ENCODE measurements around the gene KCNN3.
"Not testable (repeated sequence)": the region's sequence is repeated elsewhere in the genome, so short reads cannot be mapped to it uniquely, and the experiment has no call there.

KCNN3 gene
- total RNA-seq, result 0 to 0.21 reads per million in 2 donors

DNA sequence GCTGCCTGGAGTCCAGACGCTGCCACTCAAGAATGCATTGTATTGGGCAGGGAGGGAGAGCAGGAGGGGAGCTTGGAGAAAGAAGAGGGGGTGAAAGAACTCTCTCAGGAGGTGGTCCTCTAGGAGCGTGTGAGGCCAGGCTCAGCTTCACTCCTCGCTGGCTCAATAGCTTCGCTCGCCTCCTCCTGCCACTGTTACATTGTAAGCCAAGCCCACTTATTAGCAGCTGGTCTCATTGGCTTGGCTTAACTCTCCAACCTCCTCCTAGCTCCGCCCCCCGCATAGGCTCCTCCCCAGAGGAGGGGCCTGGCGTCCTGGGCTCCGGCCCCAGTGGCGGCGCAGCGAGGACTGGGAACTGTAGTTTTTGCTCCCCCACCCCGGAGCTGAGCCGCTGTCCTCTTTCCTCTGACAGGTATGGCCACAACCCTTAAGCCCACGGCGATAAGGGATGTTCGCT is at the start of gene KCNN3:
Gene KCNN3 (minus strand): TSS at position 167 of the 457 bp plus-strand sequence. CDS start 317 bp downstream, outside the sequence.
- DNase-seq, result peak; percentile 63

DNA sequence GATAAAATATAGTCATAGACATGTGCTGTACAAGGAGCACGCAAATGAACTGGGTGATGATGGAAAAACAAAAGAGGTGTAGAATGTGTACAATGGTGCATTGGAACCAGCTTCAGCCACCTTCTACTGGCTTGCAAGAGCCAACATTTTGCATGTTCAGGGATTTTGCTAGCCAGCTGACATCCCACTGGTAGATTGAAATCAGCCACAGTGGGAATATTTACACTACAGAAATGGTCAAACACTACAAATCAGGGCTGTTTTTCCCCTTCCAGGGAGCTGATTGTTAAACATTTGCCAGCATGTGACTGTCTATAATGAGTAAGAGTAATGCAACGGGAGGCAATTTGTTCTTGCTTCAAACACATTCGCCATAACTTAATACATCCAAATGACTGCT is 43.2 kb upstream of the KCNN3 start:
- DNase-seq, result no peak

DNA sequence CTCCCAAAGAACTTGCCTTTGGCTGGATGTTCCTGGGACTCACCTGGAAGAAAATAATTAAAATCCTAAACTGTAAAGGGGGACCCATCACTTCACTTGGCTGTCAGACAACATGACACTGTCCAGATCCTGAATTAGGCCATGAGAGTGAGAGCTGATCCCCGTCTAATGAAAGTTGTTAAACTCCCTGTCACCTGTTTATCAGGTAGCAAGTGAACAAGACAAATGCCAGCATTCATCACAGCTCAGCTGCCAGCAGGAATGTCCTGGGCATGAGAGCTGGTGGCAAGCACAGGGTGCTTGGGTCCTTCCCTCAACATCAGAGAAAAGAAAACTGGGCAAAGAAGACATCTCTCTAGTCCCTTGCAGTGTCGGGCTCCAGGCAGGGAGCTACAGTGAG is 42.7 kb upstream of the KCNN3 start:
- no peak for DNase-seq

DNA sequence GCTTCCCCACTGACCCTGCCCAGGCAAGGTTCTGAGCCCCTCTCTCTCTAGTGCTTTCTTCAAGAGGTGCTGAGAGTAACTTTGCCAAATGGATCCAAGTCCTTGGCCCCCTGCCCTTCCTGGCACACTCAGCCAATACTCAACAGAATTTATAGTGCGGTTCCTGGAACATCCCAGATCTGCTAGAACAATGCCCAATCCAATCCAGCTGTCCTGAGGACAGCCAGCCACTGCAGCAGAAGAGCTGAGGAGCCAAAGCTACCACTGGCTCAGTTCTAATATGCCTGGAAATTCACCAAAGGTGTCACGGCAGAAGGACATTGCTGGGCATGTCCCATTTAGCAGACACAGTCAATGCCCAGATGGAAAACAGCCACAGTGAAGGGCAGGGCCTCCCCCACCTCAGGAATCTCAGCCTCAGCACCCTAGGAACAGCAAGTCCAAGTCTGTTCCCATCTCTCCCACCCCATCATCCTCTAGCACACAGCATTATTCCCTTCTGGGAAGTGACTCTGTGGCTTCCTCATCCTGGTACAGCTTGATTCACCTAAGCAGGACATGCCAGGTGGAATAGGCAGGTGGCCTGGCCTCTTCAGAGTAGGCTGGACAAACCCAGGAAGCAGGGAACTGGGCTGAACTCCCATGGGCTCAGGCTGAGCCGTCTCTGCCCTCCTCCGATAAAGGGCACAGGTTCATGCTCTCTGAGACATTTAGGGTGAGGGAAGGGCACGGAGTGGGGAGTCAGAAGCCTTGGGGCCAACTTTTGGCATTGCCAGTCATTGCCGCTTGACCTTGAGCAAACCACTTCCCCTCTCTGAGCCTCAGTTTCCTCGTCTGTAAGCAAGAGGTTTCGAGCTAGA is 41.8 kb upstream of the KCNN3 start:
- no peak for DNase-seq

DNA sequence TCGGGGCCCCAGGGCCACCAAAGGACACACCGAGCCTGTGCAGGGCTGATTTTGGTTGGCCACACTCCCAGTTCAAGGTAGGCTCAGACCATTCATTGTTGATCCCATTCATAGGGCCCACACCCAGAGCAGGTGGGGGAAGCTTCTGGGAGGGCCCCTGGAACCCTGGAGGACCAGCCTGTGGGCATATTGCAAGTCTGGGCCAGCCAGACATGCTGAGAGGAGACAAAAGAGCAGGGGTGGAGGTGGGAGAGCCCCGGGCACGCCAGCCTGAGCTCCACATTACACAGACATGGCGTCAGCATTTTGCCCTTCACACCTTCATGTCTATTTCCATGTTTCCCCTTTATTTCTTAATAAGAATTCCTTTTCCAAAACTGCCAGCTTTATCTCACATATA is 40.8 kb upstream of the KCNN3 start:
- DNase-seq, result no peak

DNA sequence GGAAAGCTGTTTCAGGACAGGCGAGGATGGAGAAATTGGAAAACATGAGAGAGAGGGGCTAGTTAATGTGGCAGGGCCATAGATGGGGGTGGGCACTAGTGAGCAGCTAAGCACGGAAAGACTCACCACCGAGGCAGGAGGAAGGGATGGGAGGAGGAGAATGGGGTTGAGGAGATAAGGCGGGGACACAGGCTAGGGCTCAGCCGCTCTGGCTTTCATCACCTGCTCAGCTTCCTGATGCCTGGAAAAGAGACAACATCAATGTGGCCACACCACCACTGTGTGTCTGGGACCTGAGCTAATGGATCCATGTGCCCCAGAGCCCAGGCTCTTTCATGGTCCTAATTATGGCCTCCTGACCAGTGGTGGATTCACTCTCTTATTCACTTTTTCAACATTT is 38.9 kb upstream of the KCNN3 start:
- DNase-seq, result no peak

DNA sequence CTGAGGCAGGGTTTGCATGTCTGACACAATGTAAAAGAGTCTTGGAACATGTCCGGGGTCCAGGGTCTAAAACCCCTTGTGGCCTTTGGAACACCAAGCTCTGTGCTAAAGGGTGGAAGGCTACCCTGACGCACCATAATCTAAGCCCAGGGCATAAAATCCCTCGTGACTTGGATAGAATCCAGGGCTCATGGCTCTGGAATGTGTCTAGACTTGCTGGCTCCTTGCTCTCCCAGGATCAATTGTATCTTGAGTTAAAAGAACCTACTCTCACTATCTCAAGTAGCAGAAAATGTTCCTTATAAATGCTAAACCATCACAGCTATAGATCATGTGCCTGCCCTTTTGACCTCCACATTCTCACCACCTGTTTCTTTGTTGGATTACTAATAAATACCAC is 38.0 kb upstream of the KCNN3 start:
- DNase-seq, result not testable (repeated sequence)

DNA sequence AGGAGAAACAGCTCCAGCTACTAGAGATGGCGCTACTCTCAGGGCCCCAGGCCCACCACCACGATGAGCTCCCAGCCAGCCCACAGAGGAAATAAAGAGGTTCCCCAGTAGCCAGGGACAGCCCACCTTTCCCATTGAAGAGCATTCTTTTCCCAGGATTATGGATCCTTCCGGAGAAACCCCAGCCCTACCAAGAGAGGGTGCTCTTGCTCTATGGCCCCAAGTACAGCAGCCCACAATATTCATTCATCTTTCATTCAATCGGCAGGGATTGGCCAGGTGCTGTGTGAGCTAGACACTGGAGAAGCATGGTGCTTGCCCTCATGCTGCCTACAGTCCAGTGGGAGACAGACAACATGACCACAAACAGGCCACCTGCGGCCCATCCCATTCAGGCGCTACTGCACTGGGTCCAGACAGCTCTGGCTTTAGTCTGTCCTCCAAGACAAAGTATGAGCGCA is 36.6 kb upstream of the KCNN3 start:
- no peak for DNase-seq

DNA sequence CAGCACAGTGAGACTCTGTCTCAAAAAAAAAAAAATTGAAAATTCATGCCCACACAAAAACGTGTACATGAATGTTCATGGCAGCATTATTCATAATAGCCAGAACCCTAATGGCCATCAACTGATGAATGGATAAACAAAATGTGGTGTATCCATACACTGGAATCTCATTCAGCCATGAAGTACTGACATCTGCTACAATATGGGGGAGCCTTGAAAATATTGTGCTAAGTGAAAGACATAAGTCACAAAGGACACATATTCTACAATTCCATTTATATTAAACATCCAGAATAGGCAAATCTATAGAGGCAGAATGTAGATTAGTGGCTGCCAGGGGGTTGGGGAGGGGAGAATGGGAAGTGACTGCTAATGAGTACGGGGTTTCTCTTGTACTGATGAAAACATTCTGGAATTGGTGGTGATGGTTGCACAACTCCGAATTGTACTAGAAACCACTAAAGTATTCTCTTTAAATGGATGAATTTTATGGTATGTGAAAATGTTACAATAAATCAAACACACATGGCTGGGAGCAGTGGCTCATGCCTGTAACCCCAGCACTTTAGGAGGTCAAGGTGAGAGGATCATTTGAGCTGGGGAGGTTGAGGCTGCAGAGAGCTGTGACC is 33.0 kb upstream of the KCNN3 start:
- DNase-seq, result no peak

DNA sequence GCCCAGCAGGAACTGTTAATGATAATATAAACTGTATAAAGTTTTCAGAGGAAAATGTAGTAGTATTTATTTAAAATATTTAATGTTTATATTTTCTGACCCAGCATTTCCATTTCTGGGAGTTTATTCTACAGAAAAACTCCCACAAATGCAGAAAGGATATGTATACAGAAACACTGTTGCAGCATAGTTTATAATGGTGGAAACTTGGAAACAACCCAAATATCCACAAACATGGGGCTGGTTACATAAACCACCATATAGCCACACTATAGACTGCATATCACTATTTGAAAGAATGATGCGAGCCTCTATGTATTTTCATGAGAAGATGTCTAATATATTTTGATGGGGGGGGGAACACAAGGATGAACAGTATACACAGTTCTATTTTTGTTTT is 31.5 kb upstream of the KCNN3 start:
- no peak for DNase-seq

DNA sequence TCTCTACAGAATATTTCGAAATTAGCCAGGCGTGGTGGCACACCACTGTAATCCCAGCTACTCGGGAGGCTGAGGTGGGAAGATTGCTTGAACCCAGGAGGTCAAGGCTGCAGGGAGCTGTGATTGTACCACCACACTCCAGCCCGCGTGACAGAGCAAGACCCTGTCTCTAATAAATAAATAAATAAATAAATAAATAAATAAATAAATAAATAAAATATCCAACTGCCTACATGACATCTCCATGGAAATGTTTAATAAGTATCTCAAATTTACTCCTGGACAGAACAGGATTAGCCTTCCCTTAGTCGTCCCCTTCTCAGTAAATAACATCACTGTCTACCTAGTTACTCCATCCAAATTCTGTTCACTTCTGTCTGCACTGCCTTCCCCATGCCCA is 29.0 kb upstream of the KCNN3 start:
- no peak for DNase-seq

DNA sequence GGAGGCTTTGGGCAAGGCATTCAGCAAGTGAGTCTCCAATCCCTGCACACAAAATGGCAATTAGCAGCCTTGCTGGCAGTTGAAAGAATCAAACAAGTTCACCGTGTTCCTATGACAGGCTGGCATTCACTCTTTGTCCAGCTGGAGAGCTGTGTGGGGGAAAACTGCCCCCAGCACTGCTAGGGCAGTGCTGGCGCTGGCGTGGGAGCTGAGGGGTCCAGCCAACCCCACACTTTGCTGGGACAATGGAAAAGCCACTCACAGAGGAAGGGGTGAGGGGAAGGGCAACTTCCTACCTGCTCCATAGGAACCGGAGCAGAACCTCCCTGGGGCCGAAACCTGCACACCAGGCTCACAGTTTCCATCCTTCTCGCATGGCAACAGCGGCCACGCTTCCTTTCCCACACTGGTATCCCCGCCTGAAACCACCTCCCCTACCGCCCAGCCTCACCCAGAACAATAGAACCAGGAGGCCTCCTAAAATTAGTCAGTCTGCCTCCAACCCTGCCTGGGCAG is 26.7 kb upstream of the KCNN3 start:
- DNase-seq, result no peak

DNA sequence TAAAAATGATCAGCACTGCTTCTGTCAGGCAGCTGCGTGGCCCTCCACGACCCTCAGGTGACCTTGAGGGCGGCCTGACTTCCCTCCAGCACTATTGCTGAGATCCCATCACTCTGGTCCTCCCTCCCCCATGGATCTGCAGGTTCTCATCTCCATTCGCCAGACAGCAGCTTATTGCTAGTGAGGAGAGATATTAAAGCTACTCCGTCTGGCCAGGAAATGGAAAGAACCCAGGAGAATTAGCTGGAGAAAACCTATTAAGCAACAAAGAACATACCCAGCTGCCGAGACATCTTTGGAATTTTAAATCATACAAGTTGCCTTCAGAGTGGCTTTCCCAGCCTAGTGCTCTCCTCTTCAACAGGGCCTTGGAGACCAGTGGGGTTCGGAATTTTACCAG is 25.7 kb upstream of the KCNN3 start:
- no peak for DNase-seq

DNA sequence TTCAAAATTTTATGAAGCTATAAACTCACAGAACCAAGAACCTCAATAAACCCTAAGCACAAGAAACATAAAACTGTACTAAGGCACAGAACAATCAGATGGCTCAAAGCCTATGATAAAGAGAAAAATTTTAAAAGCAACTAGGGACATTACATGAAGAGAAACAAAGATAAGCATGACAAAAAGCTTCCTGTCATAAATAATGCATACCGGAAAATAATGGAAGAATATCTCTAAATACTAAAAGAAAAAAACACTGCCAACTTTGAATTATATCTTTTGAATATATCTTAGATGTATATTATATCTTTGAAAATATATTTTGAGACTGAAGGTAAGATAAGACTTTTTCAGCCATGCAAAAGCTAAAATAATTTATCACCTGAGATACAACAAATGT is 21.4 kb upstream of the KCNN3 start:
- no peak for DNase-seq

DNA sequence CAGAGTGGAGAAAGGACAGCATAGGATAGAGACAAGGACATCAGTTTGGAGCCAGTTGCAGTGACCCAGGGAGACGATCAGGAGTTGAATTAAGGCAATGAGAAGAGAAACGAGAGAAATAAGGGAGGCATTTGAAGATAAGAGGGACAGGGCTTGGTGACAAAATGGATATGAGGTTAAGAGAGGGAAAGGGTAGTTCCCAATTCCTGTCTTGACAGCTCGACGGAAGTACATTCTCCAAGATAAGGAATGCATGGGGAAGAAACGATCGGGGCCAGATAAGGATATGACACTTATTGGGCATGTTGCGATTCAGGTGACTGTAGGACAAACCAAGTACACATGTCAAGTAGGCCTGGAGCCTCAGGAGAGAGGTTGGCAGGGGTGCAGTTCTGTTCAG is 18.7 kb upstream of the KCNN3 start:
- no peak for DNase-seq

DNA sequence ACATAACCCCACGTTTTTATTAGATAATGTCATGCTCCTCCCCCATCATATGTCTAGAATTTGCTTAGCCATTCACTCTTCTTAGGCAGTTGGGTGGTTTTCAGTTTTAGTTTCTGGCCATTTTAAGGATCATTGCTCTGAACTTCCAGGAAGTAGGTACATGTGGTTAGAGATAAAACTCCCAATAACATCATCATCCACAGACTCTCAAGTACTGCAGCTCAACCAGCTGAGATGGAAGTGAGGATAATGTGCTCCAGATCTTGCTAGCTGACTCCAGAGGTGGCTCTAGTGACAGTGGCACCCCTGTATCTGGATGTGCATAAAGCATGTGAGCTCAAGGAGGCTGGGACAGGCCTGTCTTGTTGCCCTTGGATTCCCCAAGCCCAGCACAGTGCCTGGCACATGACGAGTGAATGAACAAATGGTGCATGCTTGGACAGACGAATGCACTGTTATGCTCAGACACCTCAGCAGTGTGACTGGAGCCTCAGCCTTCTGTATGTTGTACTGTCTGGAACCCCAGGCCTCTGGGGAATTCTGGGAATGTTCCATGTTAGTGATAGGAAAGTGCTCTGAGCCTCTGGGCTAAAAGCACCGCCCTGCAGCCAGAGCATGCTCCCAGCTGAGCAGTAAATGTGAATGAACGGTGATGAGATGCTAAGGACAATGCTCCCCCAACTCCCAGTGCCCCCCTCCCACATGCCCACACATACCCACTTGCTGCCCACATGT is 16.4 kb upstream of the KCNN3 start:
- DNase-seq, result no peak

DNA sequence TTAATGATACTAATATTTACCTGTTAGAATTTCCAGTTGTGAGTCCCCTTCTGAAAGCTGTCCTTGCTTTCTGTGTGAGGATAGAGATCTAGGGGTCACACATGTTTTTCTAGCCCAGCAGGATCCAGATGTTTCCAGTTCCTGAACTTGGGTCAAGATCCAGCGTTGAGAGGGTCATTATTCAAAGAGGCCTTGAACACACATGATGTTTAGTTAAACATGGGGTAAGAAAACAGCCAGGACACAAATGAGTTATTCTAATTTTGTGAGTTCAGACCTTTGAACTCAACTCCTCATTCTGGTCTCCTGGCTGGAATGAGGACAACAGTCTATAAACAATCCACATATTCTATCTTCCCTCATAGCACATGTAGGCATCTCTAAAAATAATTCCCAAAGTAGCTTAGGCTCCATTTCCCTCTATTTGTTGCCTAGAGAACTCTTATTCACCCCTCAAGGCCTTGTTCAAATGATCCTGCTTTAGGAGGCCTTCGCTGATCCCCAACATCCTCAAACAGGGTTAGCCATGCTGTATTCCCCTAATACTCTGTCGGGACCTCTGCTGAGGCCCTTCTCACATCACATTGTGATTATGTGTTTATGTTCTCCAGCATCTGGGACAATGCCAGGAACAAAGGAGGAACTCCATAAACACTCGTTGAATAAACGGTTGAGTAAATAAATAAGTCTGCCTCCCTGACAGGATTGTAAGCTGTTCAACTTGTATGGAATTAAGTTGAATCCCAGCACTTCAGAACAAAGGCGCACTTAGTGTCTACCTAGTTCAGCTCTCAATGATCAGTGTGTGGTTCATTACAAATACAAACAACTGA is 15.0 kb upstream of the KCNN3 start:
- no peak for DNase-seq

DNA sequence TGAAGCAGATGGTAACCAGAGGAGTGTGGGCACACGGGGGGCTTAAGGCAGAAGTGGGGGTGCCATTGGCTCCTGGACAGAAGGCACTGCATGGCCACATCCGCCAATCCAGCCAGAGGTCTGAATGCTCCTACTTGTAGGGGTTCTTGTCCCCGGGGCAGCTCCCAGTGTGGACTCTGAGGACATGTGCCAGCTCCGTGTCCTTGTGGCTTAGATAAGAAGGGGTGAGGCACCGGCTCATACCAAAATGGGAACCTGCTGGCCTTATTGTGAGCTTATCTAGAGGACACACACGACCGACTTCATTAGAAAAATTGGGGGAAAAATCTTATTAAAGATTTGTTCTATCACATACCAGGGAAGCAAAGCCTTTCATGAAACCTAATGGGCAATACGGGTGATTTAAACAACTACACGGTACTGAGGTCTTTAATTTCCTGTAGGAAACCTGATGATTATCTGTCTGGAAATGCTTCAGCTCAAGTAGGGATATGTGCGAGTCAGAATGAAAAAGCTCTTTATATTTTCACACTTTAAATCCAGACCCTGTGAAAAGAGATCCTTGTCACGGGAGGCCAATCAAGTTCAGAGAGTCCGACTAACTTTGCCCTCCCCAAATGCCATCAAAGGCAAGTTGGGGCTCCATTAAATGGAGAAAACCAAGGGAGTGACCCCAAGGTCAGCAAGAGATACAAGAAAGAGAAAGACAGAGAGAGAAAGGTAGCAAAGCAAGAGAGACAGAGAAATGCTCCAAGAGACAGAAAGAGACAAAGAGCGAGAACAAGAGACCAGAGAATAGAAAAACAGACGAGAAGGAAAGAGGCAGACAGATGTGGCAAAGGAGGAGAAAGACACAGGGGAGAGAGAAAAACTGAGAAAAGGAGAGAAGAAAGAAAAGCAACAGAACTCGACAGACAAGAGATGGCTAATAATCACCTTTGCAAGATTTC is 14.1 kb upstream of the KCNN3 start:
- DNase-seq, result no peak

DNA sequence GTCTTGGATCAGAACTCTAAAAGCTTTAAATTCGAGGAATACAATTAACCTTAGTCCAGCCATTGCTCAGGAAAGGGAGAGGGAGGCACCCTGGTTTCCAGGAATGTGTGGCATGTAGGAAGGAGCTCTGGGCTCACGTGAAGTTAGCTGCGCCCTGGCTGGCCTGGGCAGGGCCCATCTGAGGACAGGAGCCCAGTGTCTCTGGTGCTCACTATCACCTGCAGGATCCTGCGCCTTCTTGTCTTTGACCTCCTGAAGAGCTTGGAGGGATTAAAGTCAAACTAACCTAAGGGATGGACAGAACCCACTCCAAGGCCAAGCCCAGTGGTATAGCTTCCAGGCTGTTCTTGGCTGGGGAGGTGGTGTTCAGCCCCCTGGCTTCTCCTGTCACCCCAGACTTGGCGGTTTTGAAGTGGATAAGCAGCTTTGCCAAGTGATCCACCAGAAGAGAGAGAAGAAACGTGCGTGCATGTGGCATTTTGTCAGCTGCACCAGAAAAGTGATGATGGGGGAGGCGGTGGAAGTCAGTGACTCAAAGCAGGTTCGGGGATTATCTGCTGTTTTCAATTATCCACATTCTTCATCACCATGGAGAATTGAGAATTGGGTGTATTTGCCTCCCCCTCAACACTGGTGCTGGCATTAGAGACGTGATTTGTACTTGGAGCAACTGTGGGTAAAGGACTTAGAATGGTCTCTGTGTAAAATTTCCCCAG is 11.9 kb upstream of the KCNN3 start:
- no peak for DNase-seq

DNA sequence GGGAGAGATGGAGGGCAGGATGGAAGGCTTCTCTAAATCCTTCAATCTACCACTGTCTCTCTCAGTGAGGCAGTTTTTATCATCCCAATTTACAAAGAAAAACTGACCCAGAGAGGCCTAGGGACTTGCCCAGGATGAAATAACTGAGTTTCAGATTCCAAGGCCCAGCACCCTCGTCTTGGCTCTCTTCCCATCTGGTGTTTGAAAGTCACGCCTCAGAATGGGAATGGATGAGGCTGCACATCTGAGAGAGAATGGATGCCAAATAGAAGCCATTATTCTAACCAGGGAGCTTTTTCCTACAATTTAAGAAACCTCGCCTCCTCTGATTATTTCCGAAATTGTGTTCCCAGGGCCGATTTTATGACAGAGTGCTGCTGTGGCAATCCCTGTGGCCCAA is 10.6 kb upstream of the KCNN3 start:
- no peak for DNase-seq

DNA sequence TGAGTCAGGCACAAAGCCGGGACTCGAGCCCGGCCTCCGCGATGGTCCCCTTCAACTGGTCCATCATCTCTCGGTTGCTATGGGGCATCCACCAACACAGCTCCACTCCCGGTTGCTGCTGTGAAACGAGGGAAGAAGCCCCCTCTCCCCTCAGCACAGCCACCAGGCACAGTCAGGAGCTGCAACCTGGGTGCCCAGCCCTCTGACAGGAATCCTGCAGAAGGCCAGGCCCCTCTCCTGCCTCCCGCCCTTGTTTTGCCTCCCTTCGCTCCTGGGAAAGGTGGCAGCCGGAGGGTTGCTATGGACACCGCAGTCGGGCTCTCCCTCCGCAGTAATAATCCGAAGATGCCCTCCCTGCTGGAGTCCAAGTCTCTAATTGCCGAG is 8.9 kb upstream of the KCNN3 start:
- DNase-seq, result no peak

Measured in T-helper 9 cell (primary cell).